Measurements from ENCODE around the gene SERPINE2. TPM values are rescaled to one million over a fixed set of nuclear protein-coding genes. Genes with fewer than 3 reads are reported as not detected.

The SERPINE2 gene
- total RNA-seq, 4 donors from 2014 or later: 6.8 to 91.5 (median 25.6) TPM

- DNase-seq (ENCODE audit: low spot score) (peak; percentile 81), ATAC-seq (ENCODE audit: low FRiP score) (peak; percentile 94)
- TF ChIP-seq CTCF (IDR thresholded peaks at IDR 0.05): no peak
These were observed 81.8 kb downstream of the SERPINE2 start, which contains the start of gene MRPL44 for GRCh38 chr2:223957092-223957851. Gene MRPL44 (plus strand): TSS chr2:223957463. CDS start chr2:223957473, 10 bp downstream.

GRCh38 chr2:223956300-223956699 is 82.8 kb downstream of the SERPINE2 start:
- no peak for TF ChIP-seq CTCF (IDR thresholded peaks at IDR 0.05)
- DNase-seq (ENCODE audit: low spot score): no peak
- ATAC-seq (ENCODE audit: low FRiP score): no peak

DNA sequence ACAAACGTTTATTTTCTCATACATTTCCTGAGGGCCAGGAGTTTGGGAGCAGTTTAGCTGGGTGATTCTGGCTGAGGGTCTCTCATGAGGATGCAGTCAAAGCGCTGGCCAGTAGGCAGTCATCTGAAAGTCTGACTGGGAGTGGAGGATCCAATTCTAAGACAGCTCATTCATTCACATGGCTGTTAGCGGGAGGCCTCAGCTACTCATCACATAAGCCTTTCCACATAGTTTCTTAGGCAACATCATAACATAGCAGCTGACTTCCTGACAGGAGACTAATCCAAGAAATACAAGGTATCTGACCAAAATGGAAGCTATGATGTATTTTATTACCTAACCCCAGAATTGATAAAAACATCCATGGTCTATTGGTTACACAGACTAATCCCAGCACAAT is 84.7 kb downstream of the SERPINE2 start:
- DNase-seq (ENCODE audit: low spot score): no peak
- ATAC-seq (ENCODE audit: low FRiP score): peak; percentile 45
- no peak for TF ChIP-seq CTCF (IDR thresholded peaks at IDR 0.05)

DNA sequence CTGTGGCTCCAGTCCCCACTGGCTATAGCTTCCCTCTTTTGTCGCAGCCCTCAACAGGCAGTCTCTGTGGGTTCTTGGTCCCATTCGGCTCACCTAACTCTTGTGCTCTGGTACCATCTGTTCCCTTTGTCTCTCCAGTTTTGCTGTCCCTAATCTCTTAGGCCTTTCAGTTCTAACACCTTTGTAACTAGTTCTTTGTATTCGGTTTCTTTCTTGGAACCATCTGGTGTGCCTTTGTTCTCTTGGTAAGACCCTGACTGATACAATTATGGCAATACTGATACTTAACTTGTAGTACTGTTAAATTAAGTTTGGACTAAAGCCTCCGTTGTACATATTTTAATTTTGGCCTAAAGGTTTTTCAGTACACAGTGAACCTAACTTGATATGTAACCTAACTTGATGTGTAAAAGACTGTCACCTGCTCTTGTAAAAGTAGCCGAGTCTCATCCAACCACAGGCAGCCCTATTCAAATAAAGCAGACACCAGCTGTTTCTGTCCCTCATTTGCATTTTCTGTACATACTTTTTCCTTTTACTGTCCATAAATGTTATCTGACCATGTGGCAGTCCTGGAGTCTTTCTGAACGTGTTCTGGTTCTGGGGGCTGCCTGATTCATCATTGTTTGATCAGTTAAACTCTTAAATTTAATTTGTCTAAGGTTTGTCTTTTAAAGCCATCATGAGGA is 86.7 kb downstream of the SERPINE2 start:
- ATAC-seq (ENCODE audit: low FRiP score) (no peak), DNase-seq (ENCODE audit: low spot score) (no peak)
- no peak for TF ChIP-seq CTCF (IDR thresholded peaks at IDR 0.05)

GRCh38 chr2:223950448-223951347 is 88.4 kb downstream of the SERPINE2 start:
- TF ChIP-seq CTCF (IDR thresholded peaks at IDR 0.05): no peak
- no peak for ATAC-seq (ENCODE audit: low FRiP score)
- DNase-seq (ENCODE audit: low spot score): no peak

- no peak for TF ChIP-seq CTCF (IDR thresholded peaks at IDR 0.05)
- DNase-seq (ENCODE audit: low spot score) (no peak), ATAC-seq (ENCODE audit: low FRiP score) (no peak)
These were observed 89.7 kb downstream of the SERPINE2 start for GRCh38 chr2:223949241-223949840.
